MM.1S (cell line): ENCODE measurements around the gene LTBP3.

Source experiments
- EZH2 ChIP-seq: fragments of 300-600 bp; sonication (generic); optimal IDR thresholded peaks from 2 replicates; pipeline ENCODE3; 2017; ENCODE audit warnings: low read depth, mild to moderate bottlenecking, antibody characterized with exemption, low read length, mixed read lengths
- TF ChIP-seq, protein P1 (sequence below): fragments of 300-600 bp; sonication (generic); IDR thresholded peaks from 2 replicates; pipeline ENCODE4 v1.5.1; 2016; ENCODE audit warnings: antibody characterized with exemption, low read length, mixed read lengths

DNA sequence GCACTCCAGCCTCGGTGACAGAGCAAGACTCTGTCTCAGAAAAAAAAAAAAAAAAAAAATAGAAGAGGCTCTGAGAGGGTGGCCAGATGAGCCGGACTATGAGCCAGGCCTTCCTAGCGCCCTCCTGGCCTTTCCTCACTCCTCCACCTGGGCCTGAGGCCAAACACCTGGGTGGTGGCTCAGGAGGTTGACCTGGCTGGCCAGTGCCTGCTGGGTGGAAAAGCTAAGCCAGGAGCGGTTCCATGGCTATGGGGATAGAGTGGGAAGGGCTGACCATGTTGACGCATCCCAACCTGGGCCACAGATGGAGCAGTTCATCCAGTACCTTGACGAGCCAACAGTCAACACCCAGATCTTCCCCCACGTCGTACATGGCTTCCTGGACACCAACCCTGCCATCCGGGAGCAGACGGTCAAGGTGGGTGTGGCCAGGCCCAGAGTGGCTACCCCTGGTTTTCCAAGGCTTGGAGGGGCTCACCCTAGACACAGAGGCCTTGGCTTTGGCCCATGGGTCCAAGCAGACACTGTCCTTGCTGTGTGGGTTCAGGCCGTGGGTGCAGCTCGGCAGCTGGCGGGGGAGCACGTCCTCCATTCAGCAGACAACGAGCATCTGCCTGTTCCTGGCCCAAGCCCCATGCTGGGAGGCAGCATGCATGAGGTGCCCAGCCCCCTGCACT is 25.6 kb downstream of the LTBP3 start:
- TF ChIP-seq, protein P1, sequence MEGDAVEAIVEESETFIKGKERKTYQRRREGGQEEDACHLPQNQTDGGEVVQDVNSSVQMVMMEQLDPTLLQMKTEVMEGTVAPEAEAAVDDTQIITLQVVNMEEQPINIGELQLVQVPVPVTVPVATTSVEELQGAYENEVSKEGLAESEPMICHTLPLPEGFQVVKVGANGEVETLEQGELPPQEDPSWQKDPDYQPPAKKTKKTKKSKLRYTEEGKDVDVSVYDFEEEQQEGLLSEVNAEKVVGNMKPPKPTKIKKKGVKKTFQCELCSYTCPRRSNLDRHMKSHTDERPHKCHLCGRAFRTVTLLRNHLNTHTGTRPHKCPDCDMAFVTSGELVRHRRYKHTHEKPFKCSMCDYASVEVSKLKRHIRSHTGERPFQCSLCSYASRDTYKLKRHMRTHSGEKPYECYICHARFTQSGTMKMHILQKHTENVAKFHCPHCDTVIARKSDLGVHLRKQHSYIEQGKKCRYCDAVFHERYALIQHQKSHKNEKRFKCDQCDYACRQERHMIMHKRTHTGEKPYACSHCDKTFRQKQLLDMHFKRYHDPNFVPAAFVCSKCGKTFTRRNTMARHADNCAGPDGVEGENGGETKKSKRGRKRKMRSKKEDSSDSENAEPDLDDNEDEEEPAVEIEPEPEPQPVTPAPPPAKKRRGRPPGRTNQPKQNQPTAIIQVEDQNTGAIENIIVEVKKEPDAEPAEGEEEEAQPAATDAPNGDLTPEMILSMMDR: no peak
- TF ChIP-seq EZH2: no peak
